H1 (cell line): ENCODE results near the gene ZNF202. TPM values are rescaled to one million over a fixed set of nuclear protein-coding genes. Genes with fewer than 3 reads are reported as not detected.

Experiments
- RAD21 ChIP-seq, 2 experiments: IDR thresholded peaks in 1 of 2; conservative IDR thresholded peaks in 1 of 2; 2 replicates each; pipeline ENCODE4 v1.6.1; 2011; ENCODE audit warnings: low read depth in 2 of 2, low read length in 2 of 2, improper control_type of control experiment in 1 of 2, inconsistent platforms in 1 of 2, mild to moderate bottlenecking in 1 of 2, moderate library complexity in 1 of 2
- TCF12 ChIP-seq: IDR thresholded peaks from 2 replicates; pipeline ENCODE4 v1.6.1; 2011; ENCODE audit warnings: low read depth, mild to moderate bottlenecking, low read length
- polyA plus RNA-seq, 7 experiments: library from polyadenylated mRNA; depleted of rRNA in 3 of 7; stranded (reverse) in 5 of 7; unstranded in 2 of 7; fragments of >200 nt in 5 of 7; fragments of 200-250 nt in 2 of 7; gene quantifications; 1 replicate in 5 of 7; 2 replicates in 1 of 7; 4 replicates in 1 of 7; pipeline versions ENCODE4 v1.2.1 to v1.2.3, GENCODE V29; 2011 to 2013; ENCODE audit warnings: missing spikeins in 2 of 7, mixed read lengths in 2 of 7
- total RNA-seq: library from RNA; stranded (reverse); fragmentation: NEBNext Ultra II Directional; extraction: Animal tissue kit (Norgen Biotek cat#: 25700); gene quantifications from 2 replicates; pipeline ENCODE4 v1.2.1, GENCODE V29; 2021

The ZNF202 gene
- total and polyA plus RNA-seq, 2 of the 8 experiments (the other 6 are each of a cell fraction or from before 2014, with no cell fraction given): 14.1 to 33.9 TPM

- no peak for TF ChIP-seq RAD21 (IDR thresholded peaks at IDR 0.05 in 1 of 2, conservative IDR thresholded peaks at IDR 0.05 in 1 of 2; ENCODE audit: low read depth in 2 of 2, low read length in 2 of 2)
- TF ChIP-seq TCF12: no peak
These were observed 13.9 kb upstream of the ZNF202 start (continued) for GRCh38 chr11:123755344-123755743.
